ENCODE measurements around the gene SOX15. TPM values are rescaled to one million over a fixed set of nuclear protein-coding genes. Genes with fewer than 3 reads are reported as not detected.

SOX15 gene
- total and polyA plus RNA-seq, 7 donors = 0.11 to 0.71 (median 0.20) TPM

DNA sequence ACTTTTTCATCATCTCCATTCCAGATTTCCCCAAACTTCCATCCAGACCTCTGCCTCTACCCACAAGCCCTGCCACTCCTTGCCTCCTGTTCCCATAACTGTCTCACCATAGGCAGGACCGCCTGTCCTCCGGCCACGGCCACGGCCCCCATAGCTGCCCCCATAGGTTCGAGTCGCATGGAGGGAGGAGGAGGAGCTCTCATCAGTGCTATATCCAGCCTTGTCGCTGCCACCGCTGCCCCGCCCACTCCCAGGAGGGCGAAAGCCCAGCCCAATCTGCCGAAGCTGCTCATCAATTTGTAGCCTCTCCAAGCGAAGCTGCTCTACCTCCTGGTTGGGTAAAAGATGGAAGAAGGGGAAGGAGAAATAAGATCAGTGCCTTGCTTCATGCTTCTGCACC lies 3.4 kb upstream of the SOX15 start:
- TF ChIP-seq, protein P1, sequence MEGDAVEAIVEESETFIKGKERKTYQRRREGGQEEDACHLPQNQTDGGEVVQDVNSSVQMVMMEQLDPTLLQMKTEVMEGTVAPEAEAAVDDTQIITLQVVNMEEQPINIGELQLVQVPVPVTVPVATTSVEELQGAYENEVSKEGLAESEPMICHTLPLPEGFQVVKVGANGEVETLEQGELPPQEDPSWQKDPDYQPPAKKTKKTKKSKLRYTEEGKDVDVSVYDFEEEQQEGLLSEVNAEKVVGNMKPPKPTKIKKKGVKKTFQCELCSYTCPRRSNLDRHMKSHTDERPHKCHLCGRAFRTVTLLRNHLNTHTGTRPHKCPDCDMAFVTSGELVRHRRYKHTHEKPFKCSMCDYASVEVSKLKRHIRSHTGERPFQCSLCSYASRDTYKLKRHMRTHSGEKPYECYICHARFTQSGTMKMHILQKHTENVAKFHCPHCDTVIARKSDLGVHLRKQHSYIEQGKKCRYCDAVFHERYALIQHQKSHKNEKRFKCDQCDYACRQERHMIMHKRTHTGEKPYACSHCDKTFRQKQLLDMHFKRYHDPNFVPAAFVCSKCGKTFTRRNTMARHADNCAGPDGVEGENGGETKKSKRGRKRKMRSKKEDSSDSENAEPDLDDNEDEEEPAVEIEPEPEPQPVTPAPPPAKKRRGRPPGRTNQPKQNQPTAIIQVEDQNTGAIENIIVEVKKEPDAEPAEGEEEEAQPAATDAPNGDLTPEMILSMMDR (IDR thresholded peaks at IDR 0.05) = no peak
- intact Hi-C loops (cut with DNase I) = no loop called here
- H3K36me3 ChIP-seq (ENCODE audit: insufficient read depth in 1 of 2, low read depth in 1 of 2) = peaks cover 29 to 78% of the 10 kb centered on the region in 2 donors
- H3K27me3 ChIP-seq (ENCODE audit: insufficient read depth in 3 of 3, low read length in 2 of 3) = no peaks in the 10 kb centered on the region
- 77 to 82% (median 82%) methylated on average over 12 of the region's 12 CpGs for WGBS, 3 donors
- DNase-seq (no peak), ATAC-seq (no peak)
- peaks cover 28% of the 10 kb centered on the region for H3K4me1 ChIP-seq
- H3K4me3 ChIP-seq = no peak overlapping the region
- H3K9me3 ChIP-seq = no peaks in the 10 kb centered on the region
- no peak overlapping the region for H3K27ac ChIP-seq

DNA sequence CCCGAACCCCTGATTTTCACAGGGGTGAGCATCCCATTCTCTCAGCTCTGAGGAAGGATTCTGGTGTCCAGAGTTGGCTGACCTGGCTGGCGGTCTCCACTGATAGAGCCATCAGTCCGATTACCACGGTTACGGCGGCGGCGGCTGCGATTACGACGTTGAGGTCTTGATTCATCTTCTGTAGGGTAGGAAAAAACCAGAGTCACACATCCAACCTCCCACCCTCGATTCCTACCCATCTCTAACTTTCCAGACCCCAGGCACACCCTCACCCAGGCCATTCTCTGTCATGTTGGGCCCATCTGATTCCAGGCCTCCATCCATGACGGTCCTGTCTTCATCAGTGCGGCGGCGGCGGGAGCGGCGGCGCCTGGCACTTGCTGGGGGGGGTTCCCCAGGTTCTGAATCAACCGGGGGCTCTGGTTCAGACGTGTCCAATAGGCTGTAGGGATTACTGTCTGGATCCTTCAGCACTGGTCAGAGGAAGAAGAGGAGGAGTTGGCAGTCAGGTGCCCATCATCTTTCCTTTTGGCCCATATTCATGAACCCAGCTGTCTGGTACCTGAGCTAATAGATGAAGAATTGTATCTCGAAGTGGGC lies 2.6 kb upstream of the SOX15 start:
- TF ChIP-seq, protein P1 (IDR thresholded peaks at IDR 0.05) = no peak
- DNase-seq (no peak), ATAC-seq (no peak)
- no peaks in the 10 kb centered on the region for H3K9me3 ChIP-seq
- H3K4me1 ChIP-seq = peaks cover 28% of the 10 kb centered on the region
- 89 to 94% (median 89%) methylated on average over 23 of the region's 23 CpGs for WGBS, 3 donors
- no peaks in the 10 kb centered on the region for H3K27me3 ChIP-seq (ENCODE audit: insufficient read depth in 3 of 3, low read length in 2 of 3)
- intact Hi-C loops (cut with DNase I) = no loop called here
- no peak overlapping the region for H3K4me3 ChIP-seq
- peaks cover 29 to 80% of the 10 kb centered on the region in 2 donors for H3K36me3 ChIP-seq (ENCODE audit: insufficient read depth in 1 of 2, low read depth in 1 of 2)
- no peak overlapping the region for H3K27ac ChIP-seq

DNA sequence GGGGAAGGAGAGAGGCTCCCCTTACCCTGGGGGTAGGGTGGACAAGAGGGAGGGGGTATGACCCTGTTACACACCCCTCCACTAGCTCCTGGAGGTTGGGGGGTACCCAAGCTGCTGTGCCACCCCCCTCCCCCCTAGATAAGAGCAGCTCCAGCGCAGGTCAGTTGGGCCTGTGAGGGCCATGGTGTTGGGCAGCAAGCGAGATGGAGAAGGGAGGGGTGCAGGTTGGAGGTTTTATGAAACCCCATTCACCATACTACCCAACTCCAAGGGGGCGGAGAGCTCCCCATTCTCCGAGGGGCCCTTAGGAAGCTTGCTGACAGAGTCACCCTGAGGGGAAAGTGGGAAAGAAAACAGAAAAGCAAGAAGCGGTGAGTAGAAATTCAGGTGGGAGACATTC lies 1.7 kb upstream of the SOX15 start:
- no peak overlapping the region for H3K27ac ChIP-seq
- intact Hi-C loops (cut with DNase I) = no loop called here
- 84 to 92% (median 87%) methylated on average over 5 of the region's 5 CpGs for WGBS, 3 donors
- H3K9me3 ChIP-seq = no peaks in the 10 kb centered on the region
- ATAC-seq = no peak
- no peak overlapping the region for H3K4me3 ChIP-seq
- TF ChIP-seq, protein P1 (IDR thresholded peaks at IDR 0.05) = no peak
- no peaks in the 10 kb centered on the region for H3K27me3 ChIP-seq (ENCODE audit: insufficient read depth in 3 of 3, low read length in 2 of 3)
- peaks cover 28% of the 10 kb centered on the region for H3K4me1 ChIP-seq
- DNase-seq = no peak
- H3K36me3 ChIP-seq (ENCODE audit: insufficient read depth in 1 of 2, low read depth in 1 of 2) = peaks cover 29 to 80% of the 10 kb centered on the region in 2 donors

DNA sequence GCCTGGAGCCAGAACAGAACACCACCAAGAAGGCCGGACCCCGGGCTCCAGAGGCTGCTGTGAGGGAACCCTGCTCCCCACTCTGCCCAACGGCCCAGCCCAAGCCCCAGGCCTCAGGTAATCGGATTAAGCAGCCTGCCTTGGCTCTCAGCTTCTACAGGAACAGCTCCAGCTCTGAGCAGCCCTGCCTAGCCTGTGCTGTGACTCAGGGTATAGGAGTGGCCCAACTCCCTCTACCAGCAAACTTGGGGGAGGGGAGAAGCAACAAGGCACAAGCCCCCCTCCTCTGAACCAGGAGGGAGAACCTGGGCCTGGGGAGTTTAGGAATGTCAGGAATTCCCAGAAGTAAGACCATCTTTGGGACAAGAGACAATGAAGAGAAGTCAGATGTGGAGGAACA lies 849 bp upstream of the SOX15 start:
- intact Hi-C loops (cut with DNase I) = no loop called here
- Histone ChIP-seq H3K9me3 (no peaks in the 10 kb centered on the region), H3K27ac (peak overlapping the region; percentile 69), H3K4me3 (no peak overlapping the region), H3K27me3 (ENCODE audit: insufficient read depth in 3 of 3, low read length in 2 of 3) (no peaks in the 10 kb centered on the region), H3K4me1 (peaks cover 28% of the 10 kb centered on the region), H3K36me3 (ENCODE audit: insufficient read depth in 1 of 2, low read depth in 1 of 2) (peaks cover 25 to 79% of the 10 kb centered on the region in 2 donors)
- 66 to 74% (median 67%) methylated on average over 4 of the region's 4 CpGs for WGBS, 3 donors
- DNase-seq = peak in 1 of 2 donors; percentile 59
- TF ChIP-seq, protein P1 (IDR thresholded peaks at IDR 0.05) = no peak
- peak; percentile 30 to 66 (median 54) for ATAC-seq

Measured in psoas muscle (tissue), 8 donors.